VCaP (cell line): Measurements from ENCODE around the gene ARHGAP26.

Source experiments
- H3K27ac ChIP-seq: fragments of 450-650 bp; 2 replicates; pipeline ENCODE4 v1.5.1; 2017
- CTCF ChIP-seq: fragments of 450-650 bp; conservative IDR thresholded peaks from 2 replicates; pipeline ENCODE4 v1.5.1; 2017; ENCODE audit warnings: mild to moderate bottlenecking, moderate library complexity

ARHGAP26 gene

GRCh38 chr5:142767178-142767577 lies 3.0 kb upstream of the ARHGAP26 start:
- H3K27ac ChIP-seq, result no peak overlapping the region
- TF ChIP-seq CTCF, result no peak

GRCh38 chr5:142767911-142768310 lies 2.3 kb upstream of the ARHGAP26 start:
- no peak for TF ChIP-seq CTCF
- H3K27ac ChIP-seq, result no peak overlapping the region

- peak overlapping the region; percentile 78 for H3K27ac ChIP-seq
- no peak for TF ChIP-seq CTCF
These were observed 855 bp upstream of the ARHGAP26 start for GRCh38 chr5:142769251-142769792.

GRCh38 chr5:142770650-142771609 lies 753 bp downstream of the ARHGAP26 start:
- H3K27ac ChIP-seq, result peak overlapping the region; percentile 78
- TF ChIP-seq CTCF, result peak; percentile 26; the same call in 1 of the 2 replicates

- TF ChIP-seq CTCF, result no peak
These were observed 1.5 kb downstream of the ARHGAP26 start for GRCh38 chr5:142771666-142772065.

GRCh38 chr5:142772446-142773293 lies 2.5 kb downstream of the ARHGAP26 start:
- no peak for TF ChIP-seq CTCF

More at GRCh38 chr5:142771666-142772065, 1.5 kb downstream of the ARHGAP26 start:
- peak overlapping the region; percentile 78 for H3K27ac ChIP-seq

GRCh38 chr5:142777099-142777498 lies 6.9 kb downstream of the ARHGAP26 start:
- TF ChIP-seq CTCF, result no peak
- no peak overlapping the region for H3K27ac ChIP-seq

More at GRCh38 chr5:142772446-142773293, 2.5 kb downstream of the ARHGAP26 start:
- no peak overlapping the region for H3K27ac ChIP-seq
